HG02642 (cell line): ENCODE data around the gene CSMD2.

Experiments
- ATAC-seq: cut with Tn5 transposase; IDR thresholded peaks from one replicate; pipeline ENCODE4 v1.9.1; 2021; ENCODE audit warnings: mild to moderate bottlenecking; ENCODE audit not compliant: unreplicated experiment, poor library complexity

The CSMD2 gene

GRCh38 chr1:33876970-33877650, 287.9 kb downstream of the CSMD2 start:
- ATAC-seq = no peak

DNA sequence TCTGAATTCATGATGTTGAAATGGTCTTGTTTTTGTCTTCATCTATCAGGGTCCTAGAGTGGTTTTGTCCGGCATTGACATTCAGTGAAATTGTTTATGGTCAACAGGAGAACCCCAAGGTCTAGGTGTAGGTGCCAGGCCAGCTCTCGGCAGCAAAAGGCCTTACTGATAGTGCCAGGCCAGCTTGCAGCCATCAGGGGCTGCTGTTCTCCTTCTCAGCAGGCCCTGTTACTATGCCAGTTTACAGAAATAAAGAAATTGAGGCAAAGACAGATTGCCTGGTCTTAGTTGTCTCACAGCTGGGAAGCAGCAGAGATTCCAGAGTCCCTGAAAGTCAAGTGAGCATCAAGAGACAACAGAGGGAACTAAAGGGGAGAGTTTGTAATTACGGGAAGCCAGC, 289.2 kb downstream of the CSMD2 start:
- ATAC-seq = no peak

DNA sequence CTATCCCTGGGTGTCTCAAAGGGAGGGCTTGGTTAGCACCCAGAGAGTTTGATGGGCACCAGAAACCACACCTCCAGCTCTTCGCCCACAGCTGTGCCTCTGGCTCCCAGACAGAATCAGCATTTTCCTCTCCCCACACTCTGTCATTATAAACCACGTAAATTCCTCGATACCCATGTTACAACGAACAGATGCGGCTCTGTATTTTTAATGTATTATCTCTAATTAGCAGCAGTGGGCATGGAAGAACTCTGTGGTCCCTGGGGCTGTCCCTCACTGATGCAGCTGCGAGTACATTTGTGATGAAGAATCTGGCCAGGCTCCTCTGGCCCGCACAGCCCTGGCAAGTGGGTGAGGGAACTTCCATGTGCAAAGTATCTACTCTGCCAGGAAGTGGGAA, 290.4 kb downstream of the CSMD2 start:
- no peak for ATAC-seq

DNA sequence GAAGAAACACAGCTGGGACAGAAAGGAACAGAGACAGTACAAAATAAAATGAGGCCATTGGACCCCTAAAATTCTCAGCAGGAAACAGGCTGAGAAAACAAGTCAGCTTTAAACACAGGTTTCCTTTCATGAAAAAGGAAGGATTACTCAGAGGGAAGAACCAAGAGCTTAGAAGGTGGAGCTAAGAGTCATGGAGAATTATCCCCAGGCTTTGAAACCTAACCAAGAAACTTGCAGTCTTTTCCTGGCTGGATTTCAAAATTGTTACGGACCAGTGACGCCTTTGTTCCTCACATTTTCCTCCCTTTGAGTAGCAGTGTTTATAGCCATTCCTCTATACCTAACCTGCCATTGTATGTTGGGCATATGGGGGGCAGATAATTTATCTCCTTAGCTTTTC, 292.3 kb downstream of the CSMD2 start:
- no peak for ATAC-seq

DNA sequence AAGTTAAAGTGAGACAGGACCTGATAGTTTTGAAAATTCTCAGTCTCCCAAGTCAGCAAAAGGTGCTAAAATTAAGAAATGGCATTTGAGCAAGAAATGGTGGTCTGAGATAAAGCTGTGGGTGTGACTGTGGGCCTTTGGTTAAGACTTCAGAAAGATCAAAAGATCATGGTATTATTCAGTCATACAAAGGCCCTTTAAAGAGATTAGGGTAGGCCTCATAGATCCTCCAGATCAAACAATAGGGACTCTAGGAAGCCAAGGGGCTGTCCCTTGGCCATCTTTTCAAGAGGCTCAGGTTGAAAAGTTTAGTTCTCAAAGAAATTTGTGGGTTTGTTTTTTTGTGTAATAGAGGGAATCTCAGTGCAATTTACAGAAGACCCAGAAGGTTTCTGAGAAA, 292.8 kb downstream of the CSMD2 start:
- ATAC-seq = no peak

GRCh38 chr1:33867684-33868083, 297.3 kb downstream of the CSMD2 start:
- ATAC-seq = no peak

DNA sequence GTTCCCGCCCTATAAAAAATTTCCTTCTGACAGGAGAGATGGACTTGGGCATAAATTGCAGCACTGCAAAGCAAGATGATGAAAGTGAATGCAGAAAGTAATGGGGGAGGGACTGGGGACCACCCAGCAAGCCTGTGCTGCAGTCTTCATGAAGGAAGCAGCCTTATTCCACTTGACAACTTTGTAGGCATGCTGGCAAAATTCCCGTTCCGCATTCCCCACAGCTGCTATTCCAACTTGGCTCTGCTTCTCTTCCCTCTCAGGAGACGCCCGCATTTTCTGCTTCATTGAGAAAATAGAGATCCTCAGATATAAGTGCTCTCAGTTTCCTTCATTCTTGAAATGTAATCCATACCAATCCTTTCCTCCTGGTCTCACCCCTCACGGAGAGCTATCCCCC, 298.7 kb downstream of the CSMD2 start:
- ATAC-seq = no peak

GRCh38 chr1:33864460-33865389, 300.3 kb downstream of the CSMD2 start:
- no peak for ATAC-seq

DNA sequence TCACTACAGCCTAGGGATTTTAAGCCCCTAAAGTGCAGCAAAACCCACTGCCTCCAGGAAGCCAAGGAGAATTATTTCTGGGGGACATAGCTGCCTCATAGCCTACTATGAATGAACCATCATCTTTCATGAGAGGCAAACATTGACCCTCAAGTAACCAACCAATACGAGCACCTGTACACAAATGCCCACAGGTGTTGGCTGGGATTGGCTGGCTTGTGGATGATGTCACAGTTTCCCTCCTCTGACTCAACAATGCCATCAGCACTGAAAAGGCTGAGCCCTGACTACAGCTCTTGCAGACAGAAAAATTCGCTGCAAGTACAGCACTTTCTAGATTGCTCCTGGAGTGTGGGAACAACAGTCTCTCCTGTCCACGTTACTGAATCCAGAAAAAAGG, 301.3 kb downstream of the CSMD2 start, which contains the start of gene HMGB4:
HMGB4 (plus strand) TSS at position 301 of the 400 bp plus-strand sequence. CDS start 113 bp downstream, outside the sequence.
- ATAC-seq = no peak

- no peak for ATAC-seq
Measured at GRCh38 chr1:33860671-33861070, 304.4 kb downstream of the CSMD2 start.

DNA sequence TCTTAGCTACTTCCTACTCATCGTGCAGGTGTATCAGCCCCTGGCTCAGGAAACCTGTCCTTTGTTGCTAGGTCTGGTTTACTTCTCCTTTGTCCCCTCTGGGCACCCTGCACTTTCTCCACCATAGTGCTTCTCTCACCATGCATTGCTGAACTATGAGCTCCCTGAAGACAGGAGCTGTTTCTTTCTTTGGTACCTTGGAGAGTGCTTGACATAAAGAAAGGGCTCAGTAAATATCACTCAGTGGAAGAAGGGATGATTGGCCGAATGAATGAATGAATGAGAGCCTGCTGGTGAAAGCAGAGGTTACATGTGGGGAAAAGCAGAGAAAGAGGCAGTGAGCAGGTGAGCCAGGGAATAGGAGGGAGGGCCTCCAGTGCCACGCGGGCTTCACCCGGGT, 310.9 kb downstream of the CSMD2 start:
- ATAC-seq = no peak

DNA sequence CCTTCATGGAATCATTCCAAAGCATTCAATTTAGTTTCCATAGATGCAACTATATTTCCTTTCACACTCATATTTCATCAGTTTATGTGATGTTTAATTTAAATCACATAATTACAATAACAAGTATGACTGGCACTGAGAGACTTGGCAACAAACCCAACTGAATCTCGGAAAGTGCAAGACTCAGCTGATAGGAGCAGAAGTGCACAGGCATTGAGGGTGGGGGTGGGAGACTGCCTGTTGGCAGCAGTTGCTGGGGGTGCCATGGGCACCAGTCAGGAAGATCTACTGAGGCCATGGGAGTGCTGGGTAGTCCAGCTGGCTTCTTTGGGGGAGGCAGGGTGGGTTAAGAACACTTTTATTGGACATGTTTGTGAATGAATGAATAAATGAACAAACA, 311.6 kb downstream of the CSMD2 start:
- no peak for ATAC-seq

- no peak for ATAC-seq
Measured at GRCh38 chr1:33852711-33853110, 312.3 kb downstream of the CSMD2 start.

- no peak for ATAC-seq
Measured at GRCh38 chr1:33850481-33850880, 314.5 kb downstream of the CSMD2 start.

- ATAC-seq = no peak
Measured at GRCh38 chr1:33849211-33849610, 315.8 kb downstream of the CSMD2 start.

GRCh38 chr1:33848205-33848937, 316.7 kb downstream of the CSMD2 start:
- ATAC-seq = no peak

- no peak for ATAC-seq
Measured at GRCh38 chr1:33846861-33847260, 318.2 kb downstream of the CSMD2 start.

DNA sequence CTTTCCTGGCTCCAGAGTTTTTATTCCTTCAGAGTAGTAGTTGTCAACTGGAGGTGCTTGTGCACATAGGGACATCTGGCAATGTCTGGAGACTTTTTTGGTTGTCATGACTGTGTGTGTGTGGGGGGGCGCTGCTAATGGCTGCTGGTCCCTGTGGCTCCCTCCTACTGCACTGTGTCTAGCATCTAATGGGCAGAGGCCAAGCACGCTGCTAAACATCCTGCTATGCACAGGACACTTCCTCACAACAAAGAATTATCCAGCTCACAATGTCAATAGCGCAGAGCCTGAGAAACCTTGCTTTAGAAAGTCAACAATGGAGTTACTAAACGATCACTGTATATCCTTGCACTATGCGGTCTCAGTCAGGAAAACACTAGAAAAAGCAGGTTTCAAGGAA, 320.9 kb downstream of the CSMD2 start:
- no peak for ATAC-seq

DNA sequence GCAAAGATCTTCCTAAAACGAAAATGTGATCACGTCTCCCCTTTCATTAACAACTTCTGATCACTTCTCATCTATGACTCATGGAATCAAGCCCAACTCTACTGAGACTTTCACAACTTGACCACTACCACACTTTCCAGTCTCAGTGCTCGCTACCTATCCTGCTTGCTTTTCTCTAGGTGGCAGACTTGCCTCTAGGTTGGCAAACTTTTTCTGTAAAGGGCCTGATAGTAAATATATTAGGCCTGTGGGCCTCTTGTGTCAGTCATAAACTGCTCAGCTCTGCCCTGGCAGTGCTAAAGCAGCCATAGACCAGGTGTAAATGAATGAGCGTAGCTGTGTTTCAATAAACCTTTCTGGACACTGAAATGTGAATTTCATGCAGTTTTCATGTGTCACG, 322.7 kb downstream of the CSMD2 start:
- ATAC-seq = no peak

GRCh38 chr1:33841494-33841893, 323.5 kb downstream of the CSMD2 start:
- ATAC-seq = no peak

GRCh38 chr1:33837635-33838034, 327.4 kb downstream of the CSMD2 start:
- ATAC-seq = no peak
